Erythroblast (primary cell): ENCODE measurements around the gene HIKESHI.

Source experiments
- DNase-seq, 2 experiments: peaks; one replicate each; lab custom pipeline; 2025; lab: John Stamatoyannopoulos, UW
- GATA1 ChIP-seq: IDR thresholded peaks from 2 replicates; pipeline ENCODE4 v1.6.1; 2011; ENCODE audit warnings: low read depth, mild to moderate bottlenecking, control low read depth, low read length, moderate library complexity
- POLR2A ChIP-seq: IDR thresholded peaks from 2 replicates; pipeline ENCODE4 v1.6.1; 2011; ENCODE audit warnings: mild to moderate bottlenecking, low read length

HIKESHI gene

GRCh38 chr11:86377972-86378371, 75.9 kb downstream of the HIKESHI start:
- no peak for TF ChIP-seq GATA1
- TF ChIP-seq POLR2A: no peak
- no peak for DNase-seq

GRCh38 chr11:86380295-86381059, 78.4 kb downstream of the HIKESHI start:
- TF ChIP-seq GATA1 (no peak), POLR2A (no peak)

GRCh38 chr11:86383041-86383955, 81.3 kb downstream of the HIKESHI start:
- DNase-seq: no peak
- TF ChIP-seq GATA1: no peak
- no peak for TF ChIP-seq POLR2A

More at GRCh38 chr11:86380295-86381059, 78.4 kb downstream of the HIKESHI start:
- no peak for DNase-seq

DNA sequence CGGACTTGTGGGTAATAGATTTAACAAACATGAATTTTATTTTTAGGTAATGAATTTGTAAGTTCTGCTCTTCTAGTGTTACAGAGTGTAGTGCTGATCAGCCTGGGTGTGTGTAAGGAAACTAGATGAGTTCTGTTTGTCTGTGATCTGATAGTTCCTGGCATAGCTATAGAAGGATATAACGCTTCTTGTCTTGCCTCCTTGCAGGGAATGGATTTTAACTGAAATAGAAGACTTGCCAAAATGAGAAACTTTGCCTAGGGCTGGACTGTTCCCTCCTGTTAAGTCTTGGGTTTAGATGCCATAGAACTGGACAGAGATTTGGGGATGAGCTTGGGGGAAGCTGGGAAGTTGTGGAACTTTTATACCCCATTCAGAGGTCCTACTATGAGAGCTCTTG, 84.2 kb downstream of the HIKESHI start:
- no peak for DNase-seq
- no peak for TF ChIP-seq GATA1
- no peak for TF ChIP-seq POLR2A

DNA sequence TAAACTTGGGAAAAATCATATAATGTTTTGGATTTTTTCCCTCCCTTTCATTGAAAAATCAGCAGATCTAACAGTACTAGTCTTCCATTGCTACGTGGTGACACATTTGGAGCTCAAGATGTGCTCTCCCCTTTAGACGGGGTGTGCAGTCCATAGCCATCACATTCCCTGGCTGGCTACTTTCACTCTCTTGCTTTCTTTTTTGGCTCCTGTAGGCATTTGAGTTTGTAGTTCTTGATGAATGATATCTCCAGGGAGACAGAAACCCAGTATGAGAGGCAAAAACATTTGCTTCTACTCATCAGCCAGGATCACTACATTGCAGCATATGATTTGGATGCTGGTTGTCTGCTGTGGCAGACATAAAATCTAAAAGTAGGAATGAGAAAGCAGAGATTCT, 84.7 kb downstream of the HIKESHI start:
- TF ChIP-seq GATA1 (no peak), POLR2A (no peak)
- no peak for DNase-seq

DNA sequence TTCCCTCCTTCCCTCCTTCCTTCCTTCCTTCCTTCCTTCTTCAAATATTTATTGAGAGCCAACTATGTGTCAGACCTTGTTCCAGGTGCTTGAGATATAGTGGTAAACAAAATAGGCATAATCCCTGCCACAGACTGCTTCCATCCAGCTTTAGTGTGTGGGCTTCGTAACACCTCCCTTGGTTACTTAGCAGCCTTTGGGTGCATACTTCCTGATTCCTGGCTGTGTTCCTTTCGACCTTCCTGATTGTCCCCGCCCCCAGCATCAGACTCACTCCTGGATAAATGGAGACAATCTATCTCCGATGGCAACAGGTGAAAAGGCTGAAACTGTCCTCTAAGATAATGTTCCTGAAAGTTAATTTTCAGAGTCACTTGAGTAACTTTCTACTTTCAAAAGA, 86.2 kb downstream of the HIKESHI start:
- TF ChIP-seq GATA1 (no peak), POLR2A (no peak)
- no peak for DNase-seq

DNA sequence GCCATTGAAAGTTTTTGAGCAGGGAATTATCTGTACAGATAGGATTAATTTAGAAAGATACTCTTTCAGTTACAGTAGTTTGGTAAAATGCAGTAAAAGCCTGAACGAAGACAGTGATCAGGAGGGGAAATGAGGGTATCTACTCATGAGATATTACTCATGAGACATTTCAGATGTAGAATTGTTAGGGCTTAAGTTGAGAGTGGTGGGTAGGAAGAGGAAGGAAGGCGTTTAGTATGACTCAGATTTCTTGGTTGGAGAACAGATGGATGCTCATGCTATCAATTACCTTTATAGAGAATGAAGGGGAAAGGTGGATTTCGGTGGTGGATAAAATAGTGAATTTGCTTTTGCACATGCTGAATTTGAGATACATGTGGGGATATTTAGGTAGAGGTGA, 88.4 kb downstream of the HIKESHI start:
- TF ChIP-seq POLR2A: no peak
- TF ChIP-seq GATA1: no peak
- DNase-seq: no peak

GRCh38 chr11:86395061-86395551, 93.1 kb downstream of the HIKESHI start:
- DNase-seq: no peak

More at GRCh38 chr11:86395061-86395551, 93.1 kb downstream of the HIKESHI start:
- TF ChIP-seq POLR2A (no peak), GATA1 (no peak)
